Common myeloid progenitor, CD34-positive (primary cell): ENCODE data around the gene MDM2.
A peak's percentile ranks its signal among the peaks of the same experiment; 100 is the strongest.

Experiments used
- CTCF ChIA-PET: fragments of 350-600 bp; sonication (Branson Sonifier 250); formaldehyde crosslinking; loops from one replicate; lab custom pipeline; 2021; ENCODE audit warnings: antibody characterized with exemption; lab: Charles Lee
- POLR2A ChIA-PET: fragments of 350-600 bp; sonication (Branson Sonifier 250); formaldehyde crosslinking; loops from one replicate; lab custom pipeline; 2021; ENCODE audit warnings: antibody characterized with exemption; lab: Charles Lee
- DNase-seq, 3 donors: peaks; one replicate each; pipeline versions ENCODE4 v3.0.0 to v3.0.0-alpha.2; 2013
- H3K27ac ChIP-seq, 2 experiments: 1 replicate in 1 of 2; 2 replicates in 1 of 2; pipeline ENCODE4 v1.7.0; 2013; ENCODE audit warnings: inconsistent platforms in 2 of 2, low read length in 2 of 2, mild to moderate bottlenecking in 2 of 2, low read depth in 1 of 2, moderate library complexity in 1 of 2; ENCODE audit not compliant: severe bottlenecking in 2 of 2, insufficient read depth in 1 of 2, poor library complexity in 1 of 2
- H3K27me3 ChIP-seq, 5 experiments: replicated peaks in 2 of 5; 1 replicate in 3 of 5; 2 replicates in 2 of 5; pipeline versions ENCODE4 v1.6.1 to v1.7.0; 2013; ENCODE audit warnings: low read length in 4 of 5, mild to moderate bottlenecking in 2 of 5, moderate library complexity in 2 of 5, inconsistent platforms in 1 of 5; ENCODE audit not compliant: insufficient read depth in 5 of 5, control insufficient read depth in 4 of 5
- H3K36me3 ChIP-seq, 4 experiments: 1 replicate in 2 of 4; 2 replicates in 2 of 4; pipeline versions ENCODE4 v1.6.1 to v1.7.0; 2013; ENCODE audit warnings: low read length in 3 of 4, control low read depth in 1 of 4, mild to moderate bottlenecking in 1 of 4; ENCODE audit not compliant: control insufficient read depth in 4 of 4, insufficient read depth in 4 of 4
- H3K4me1 ChIP-seq, 4 experiments: 1 replicate in 3 of 4; 2 replicates in 1 of 4; pipeline versions ENCODE4 v1.6.1 to v1.7.1; 2013; ENCODE audit warnings: low read length in 3 of 4, mild to moderate bottlenecking in 3 of 4, control low read depth in 1 of 4, inconsistent platforms in 1 of 4, moderate library complexity in 1 of 4; ENCODE audit not compliant: control insufficient read depth in 4 of 4, insufficient read depth in 4 of 4; ENCODE audit errors: control extremely low read depth in 1 of 4
- H3K4me3 ChIP-seq, 7 experiments: 1 replicate in 4 of 7; 2 replicates in 3 of 7; pipeline versions ENCODE4 v1.5.1 to v1.7.0; 2013; ENCODE audit warnings: mild to moderate bottlenecking in 7 of 7, low read length in 6 of 7, moderate library complexity in 6 of 7, inconsistent platforms in 2 of 7, low read depth in 2 of 7, control low read depth in 1 of 7; ENCODE audit not compliant: insufficient read depth in 4 of 7, control insufficient read depth in 1 of 7; ENCODE audit errors: extremely low read depth in 1 of 7
- H3K9me3 ChIP-seq, 5 experiments: 1 replicate in 4 of 5; 2 replicates in 1 of 5; pipeline versions ENCODE4 v1.6.1 to v1.7.1; 2013; ENCODE audit warnings: low read length in 4 of 5, mild to moderate bottlenecking in 2 of 5, inconsistent platforms in 1 of 5, low read depth in 1 of 5, moderate library complexity in 1 of 5; ENCODE audit not compliant: control insufficient read depth in 4 of 5, insufficient read depth in 2 of 5; ENCODE audit errors: control extremely low read depth in 1 of 5
- WGBS: methylation state at CpG from one replicate; pipeline ENCODE4 v1.1.5; 2013; ENCODE audit not compliant: insufficient coverage; 5-methylcytosine and 5-hydroxymethylcytosine counted together

Gene MDM2

DNA sequence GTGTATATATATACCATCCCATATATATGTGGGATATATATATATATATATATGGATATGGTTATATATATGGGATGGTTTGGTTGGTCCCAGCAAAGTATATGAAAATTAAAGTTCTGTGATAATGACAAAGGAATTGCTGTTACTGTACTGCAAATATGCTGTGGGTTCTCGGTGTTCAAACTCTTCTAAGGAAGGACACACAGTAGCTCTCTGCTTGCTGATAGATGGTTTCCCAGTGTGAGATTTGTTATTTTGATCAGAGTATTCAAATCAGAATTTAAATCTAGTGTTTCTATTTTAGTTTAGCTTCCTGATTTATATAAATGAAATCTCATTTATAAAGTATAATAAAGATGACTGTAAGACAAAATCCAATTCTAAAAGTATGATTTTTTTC, 42.3 kb upstream of the MDM2 start:
- WGBS: 100% methylated on average over 1 of the region's 1 CpG
- no peak overlapping the region for H3K27ac ChIP-seq
- DNase-seq: no peak
- H3K4me3 ChIP-seq: no peak overlapping the region
- H3K27me3 ChIP-seq: no peaks in the 10 kb centered on the region
- no peaks in the 10 kb centered on the region for H3K9me3 ChIP-seq
- ChIA-PET CTCF (no interaction called here), POLR2A (no interaction called here)
- H3K4me1 ChIP-seq: no peaks in the 10 kb centered on the region
- H3K36me3 ChIP-seq: peaks cover 7 to 29% (median 11%) of the 10 kb centered on the region in 4 experiments

DNA sequence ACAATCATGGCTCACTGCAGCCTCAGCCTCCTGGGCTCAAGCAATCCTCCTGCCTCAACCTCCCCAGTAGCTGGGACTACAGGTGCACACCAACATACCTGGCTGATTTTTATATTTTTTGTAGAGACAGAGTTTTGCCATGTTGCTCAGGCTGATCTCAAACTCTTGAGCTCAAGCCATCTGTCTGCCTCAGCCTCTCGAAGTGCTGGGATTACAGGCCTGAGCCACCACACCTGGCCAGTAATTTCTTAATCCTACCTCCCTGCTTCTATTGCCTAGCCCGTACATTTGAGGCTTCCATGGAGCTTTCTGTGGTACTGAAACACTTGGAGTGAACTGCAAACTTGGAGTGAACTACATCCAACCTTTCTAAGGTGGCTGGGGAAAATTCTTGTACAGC, 41.3 kb upstream of the MDM2 start:
- DNase-seq: no peak
- Histone ChIP-seq H3K9me3 (no peaks in the 10 kb centered on the region), H3K27me3 (no peaks in the 10 kb centered on the region), H3K36me3 (peaks cover 7 to 22% (median 8%) of the 10 kb centered on the region in 4 experiments), H3K27ac (no peak overlapping the region), H3K4me1 (no peaks in the 10 kb centered on the region), H3K4me3 (no peak overlapping the region)
- ChIA-PET CTCF (no interaction called here), POLR2A (no interaction called here)
- WGBS: 94% methylated on average over 2 of the region's 2 CpGs

DNA sequence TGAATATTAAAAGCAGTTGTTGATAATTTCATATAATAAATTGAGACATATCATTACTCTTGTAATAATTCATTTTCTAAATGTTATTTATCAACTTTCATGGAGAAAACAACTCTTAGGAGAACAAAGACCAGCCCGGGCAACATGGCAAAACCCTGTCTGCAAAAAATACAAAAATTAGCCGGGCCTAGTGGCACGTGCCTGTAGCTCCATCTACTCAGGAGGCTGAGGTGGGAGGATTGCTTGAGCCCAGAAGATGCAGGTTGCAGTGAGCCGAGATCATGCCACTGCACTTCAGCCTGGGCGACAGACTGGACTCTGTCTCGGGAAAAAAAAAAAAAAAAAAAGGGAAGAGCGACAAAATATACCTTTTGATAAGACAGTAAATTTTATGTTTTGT, 40.8 kb upstream of the MDM2 start:
- H3K36me3 ChIP-seq: peaks cover 2 to 19% (median 7%) of the 10 kb centered on the region in 4 experiments
- H3K27ac ChIP-seq: no peak overlapping the region
- DNase-seq: no peak
- no peaks in the 10 kb centered on the region for H3K9me3 ChIP-seq
- WGBS: 100% methylated on average over 3 of the region's 7 CpGs
- H3K4me1 ChIP-seq: no peaks in the 10 kb centered on the region
- no peaks in the 10 kb centered on the region for H3K27me3 ChIP-seq
- ChIA-PET CTCF (no interaction called here), POLR2A (no interaction called here)
- H3K4me3 ChIP-seq: no peak overlapping the region

DNA sequence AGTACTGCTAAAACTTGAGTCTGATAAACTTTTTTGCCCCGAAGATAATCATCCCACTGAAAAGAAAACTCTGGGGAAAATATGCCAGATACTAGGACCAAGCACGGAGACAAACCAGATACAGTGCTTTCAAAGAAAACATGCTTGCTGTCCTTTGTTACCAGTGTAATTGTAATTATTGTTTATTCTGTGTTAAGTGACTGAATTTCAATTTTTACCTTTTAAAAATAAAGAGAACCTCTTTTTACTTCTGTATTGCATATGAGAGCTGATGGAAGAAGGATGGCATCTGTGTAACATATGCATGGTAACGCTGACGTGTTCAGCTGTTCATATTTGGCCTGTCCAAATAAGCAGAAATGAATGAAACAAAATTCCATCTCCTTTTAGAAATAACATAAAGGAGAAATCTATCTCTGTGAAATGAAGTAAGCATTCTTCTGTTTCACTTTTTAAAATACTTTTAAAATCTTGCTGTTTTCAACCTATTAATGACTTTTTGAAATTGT, 39.5 kb upstream of the MDM2 start:
- Histone ChIP-seq H3K4me1 (peaks cover 0 to 6% (median 4%) of the 10 kb centered on the region in 4 experiments), H3K9me3 (no peaks in the 10 kb centered on the region), H3K27me3 (no peaks in the 10 kb centered on the region), H3K27ac (no peak overlapping the region), H3K36me3 (peaks cover 0 to 10% (median 5%) of the 10 kb centered on the region in 4 experiments), H3K4me3 (no peak overlapping the region)
- ChIA-PET CTCF (no interaction called here), POLR2A (no interaction called here)
- 100% methylated on average over 1 of the region's 4 CpGs for WGBS
- DNase-seq: no peak

DNA sequence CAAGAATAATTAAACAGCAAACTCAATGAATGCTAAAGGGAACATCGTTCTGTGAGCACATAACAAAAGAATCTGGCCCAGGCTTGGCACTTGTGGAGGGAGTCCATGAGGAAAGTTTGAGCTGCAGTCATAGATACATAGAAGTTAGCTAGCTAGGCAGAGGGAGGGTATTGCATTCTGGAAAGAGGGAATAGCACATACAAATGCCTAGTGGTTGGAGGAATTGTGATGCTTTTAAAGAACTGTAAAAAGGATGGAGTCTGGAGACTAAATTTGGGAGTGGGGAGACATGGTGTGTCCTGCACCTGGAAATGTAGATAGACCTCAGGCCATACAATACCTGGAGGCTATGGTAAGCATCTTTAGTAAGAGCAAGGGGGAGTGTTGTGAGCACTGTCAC, 38.0 kb upstream of the MDM2 start:
- ChIA-PET CTCF (interaction anchor here (1.6 to 1.7 kb wide), 2 partner anchors 38 to 64 kb away, joined by 3 read pairs; partner anchors contain the start of gene MDM2), POLR2A (no interaction called here)
- Histone ChIP-seq H3K4me1 (peaks cover 0 to 6% (median 4%) of the 10 kb centered on the region in 4 experiments), H3K36me3 (peaks cover 0 to 7% (median 4%) of the 10 kb centered on the region in 4 experiments), H3K9me3 (no peaks in the 10 kb centered on the region), H3K27ac (no peak overlapping the region), H3K27me3 (no peaks in the 10 kb centered on the region), H3K4me3 (no peak overlapping the region)
- DNase-seq: no peak
- no CpG with 5 or more reads among the region's 1 CpG for WGBS

DNA sequence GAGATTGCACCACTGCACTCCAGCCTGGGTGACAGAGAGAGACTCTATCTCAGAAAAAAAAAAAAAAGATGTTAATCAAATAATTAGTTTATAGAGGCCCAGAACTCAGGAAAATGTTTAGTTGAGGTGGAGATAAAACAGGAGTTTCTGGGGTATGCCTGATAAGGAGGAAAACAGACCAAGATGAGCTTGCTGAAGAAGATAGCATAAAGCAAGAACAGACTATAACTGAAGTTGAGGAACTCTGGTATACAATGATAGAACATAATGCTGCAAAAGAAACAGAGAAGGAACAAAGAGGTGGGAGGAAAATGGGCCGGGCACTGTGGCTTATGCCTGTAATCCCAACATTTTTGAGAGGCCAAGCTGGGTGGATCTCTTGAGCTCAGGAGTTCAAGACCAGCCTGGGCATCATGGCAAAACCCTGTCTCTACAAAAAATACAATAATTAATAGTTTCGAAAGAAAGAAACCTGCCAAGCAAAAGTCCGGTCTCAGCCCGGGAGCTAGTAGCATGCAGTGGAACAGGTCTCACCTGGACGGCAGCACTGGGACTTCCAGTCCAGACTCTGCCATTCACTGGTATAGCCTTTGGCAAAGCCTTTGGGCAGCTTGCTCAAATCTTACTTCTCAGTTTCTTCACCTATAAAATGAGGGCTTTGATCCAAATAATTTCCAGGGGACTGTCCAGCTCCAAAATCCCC, 36.6 kb upstream of the MDM2 start:
- CTCF ChIA-PET: interaction anchor here (1.7 to 1.8 kb wide), 2 partner anchors 12 to 36 kb away, joined by 3 to 4 read pairs; partner anchors contain the start of gene MDM2

DNA sequence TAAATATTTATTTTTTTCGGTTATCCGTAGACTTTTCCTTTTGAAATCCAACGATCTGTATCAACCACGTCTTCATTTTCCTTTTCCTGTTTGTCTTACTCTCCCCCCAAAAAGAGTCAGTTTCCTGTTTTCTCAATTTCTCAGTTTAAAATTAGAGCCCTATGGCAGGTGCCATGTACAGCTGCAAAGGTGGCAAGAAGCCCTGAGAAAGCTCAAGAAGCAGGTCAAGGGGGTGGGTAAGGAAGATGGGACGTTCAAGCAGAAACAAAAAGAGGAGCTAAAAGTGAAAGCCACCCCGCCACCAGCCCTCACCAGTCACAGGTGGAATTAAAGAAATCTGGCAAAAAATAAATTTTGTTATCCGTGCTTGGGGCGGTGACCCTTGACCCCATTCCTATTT, 35.3 kb upstream of the MDM2 start:
- Histone ChIP-seq H3K9me3 (no peaks in the 10 kb centered on the region), H3K27me3 (no peaks in the 10 kb centered on the region), H3K27ac (no peak overlapping the region), H3K4me3 (peak overlapping the region in 2 of 7 experiments; percentile 5 to 10), H3K4me1 (peaks cover 0 to 6% (median 4%) of the 10 kb centered on the region in 4 experiments), H3K36me3 (peaks cover 0 to 2% (median 0%) of the 10 kb centered on the region in 4 experiments)
- DNase-seq: no peak
- ChIA-PET POLR2A (no interaction called here), CTCF (interaction anchor here (0.8 kb wide), 1 partner anchor 36 kb away, joined by 4 read pairs; the partner anchor contains the start of gene MDM2)
- WGBS: 70% methylated on average over 4 of the region's 8 CpGs

More for the DNA sequence above, 36.6 kb upstream of the MDM2 start:
- Histone ChIP-seq H3K4me3 (no peak overlapping the region), H3K27me3 (no peaks in the 10 kb centered on the region), H3K27ac (no peak overlapping the region), H3K9me3 (no peaks in the 10 kb centered on the region), H3K4me1 (peaks cover 0 to 6% (median 4%) of the 10 kb centered on the region in 4 experiments), H3K36me3 (peaks cover 0 to 7% (median 4%) of the 10 kb centered on the region in 4 experiments)
- DNase-seq: peak in 2 of 3 donors; percentile 9 to 26
- WGBS: 93% methylated on average over 5 of the region's 5 CpGs
- POLR2A ChIA-PET: interaction anchor here (0.9 kb wide), 1 partner anchor 29 kb away, joined by 3 read pairs; no protein-coding TSS in a partner anchor
